Osteoblast (primary cell): ENCODE measurements around the gene AKR1C2. TPM values are rescaled to one million over a fixed set of nuclear protein-coding genes. Genes with fewer than 3 reads are reported as not detected.
A peak's percentile ranks its signal among the peaks of the same experiment; 100 is the strongest.

Source experiments
- DNase-seq: peaks from one replicate; pipeline ENCODE4 v3.0.0; 2011; ENCODE audit warnings: low spot score, mixed read lengths; ENCODE audit not compliant: insufficient read length; ENCODE audit errors: missing footprints
- H2AFZ ChIP-seq: 2 replicates; pipeline ENCODE4 v1.6.0; 2011; ENCODE audit warnings: mild to moderate bottlenecking, low read length
- H3K27ac ChIP-seq: 2 replicates; pipeline ENCODE4 v1.5.1; 2011; ENCODE audit warnings: mild to moderate bottlenecking, low read depth, low read length, moderate library complexity
- H3K27me3 ChIP-seq: 2 replicates; pipeline ENCODE4 v1.6.0; 2012; ENCODE audit warnings: mild to moderate bottlenecking, control low read depth, inconsistent platforms, low read length, moderate library complexity; ENCODE audit not compliant: insufficient read depth
- H3K36me3 ChIP-seq: 2 replicates; pipeline ENCODE4 v1.5.1; 2011; ENCODE audit warnings: mild to moderate bottlenecking, low read length, control low read depth, moderate library complexity; ENCODE audit not compliant: insufficient read depth
- H3K4me1 ChIP-seq: 2 replicates; pipeline ENCODE4 v1.5.1; 2011; ENCODE audit warnings: mild to moderate bottlenecking, low read length, control low read depth, moderate library complexity; ENCODE audit not compliant: insufficient read depth
- H3K4me2 ChIP-seq: 2 replicates; pipeline ENCODE4 v1.6.0; 2011; ENCODE audit warnings: mild to moderate bottlenecking, low read length; ENCODE audit not compliant: insufficient read depth
- H3K4me3 ChIP-seq: fragments of 200-600 bp; sonication (generic); 3 replicates; pipeline ENCODE4 v1.5.1; 2012; ENCODE audit warnings: mild to moderate bottlenecking, low read length, inconsistent platforms; ENCODE audit not compliant: insufficient read depth
- H3K79me2 ChIP-seq: 2 replicates; pipeline ENCODE4 v1.6.0; 2012; ENCODE audit warnings: mild to moderate bottlenecking, low read length, control low read depth, inconsistent platforms; ENCODE audit not compliant: insufficient read depth
- H3K9me3 ChIP-seq: 2 replicates; pipeline ENCODE4 v1.5.1; 2011; ENCODE audit warnings: low read depth, low read length, control low read depth
- H4K20me1 ChIP-seq: 2 replicates; pipeline ENCODE4 v1.6.0; 2012; ENCODE audit warnings: mild to moderate bottlenecking, low read length, control low read depth; ENCODE audit not compliant: insufficient read depth
- total RNA-seq: library from RNA; depleted of rRNA; stranded (reverse); fragments of >200 nt; gene quantifications from 2 replicates; pipeline ENCODE4 v1.2.3, GENCODE V29; 2012
- TF ChIP-seq, protein P1 (sequence below): IDR thresholded peaks from 2 replicates; pipeline ENCODE4 v1.5.1; 2011; ENCODE audit warnings: mild to moderate bottlenecking, low read depth, low read length, moderate library complexity; ENCODE audit errors: extremely low read depth

AKR1C2 gene
- total RNA-seq, 1 donor: 46.0 TPM

DNA sequence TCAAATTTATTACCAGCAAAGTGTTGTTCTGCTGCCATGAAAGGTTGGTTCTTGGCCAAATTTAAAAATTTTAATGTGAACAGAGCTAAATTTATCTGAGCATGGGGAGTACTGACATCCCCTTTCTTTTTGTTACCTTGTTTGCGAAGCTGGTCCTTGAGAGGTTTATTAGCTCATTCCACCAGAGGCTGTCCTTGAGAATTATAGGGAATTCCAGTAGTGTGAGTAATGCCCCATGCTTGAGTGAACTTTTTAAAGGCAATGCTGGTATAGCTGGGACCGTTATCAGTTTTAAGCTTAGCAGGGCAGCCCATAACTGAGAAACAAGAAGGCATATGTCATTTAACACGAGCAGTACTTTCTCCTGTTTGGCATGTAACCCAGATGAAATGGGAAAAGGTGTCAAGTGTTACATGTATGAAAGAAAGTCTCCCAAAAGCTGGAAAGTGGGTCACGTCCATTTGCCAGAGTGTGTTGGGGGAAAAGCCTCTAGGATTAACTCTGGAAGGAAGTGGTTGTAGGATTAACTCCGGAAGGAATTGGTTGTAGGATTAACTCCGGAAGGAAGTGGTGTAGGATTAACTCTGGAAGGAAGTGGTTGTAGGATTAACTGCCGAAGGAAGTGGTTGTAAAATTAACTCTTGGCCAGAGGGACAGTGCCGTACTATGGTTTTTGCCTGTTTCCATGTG, 37.3 kb upstream of the AKR1C2 start:
- Histone ChIP-seq H3K79me2 (no peaks in the 10 kb centered on the region), H2AFZ (peak overlapping the region; percentile 89), H3K27me3 (no peaks in the 10 kb centered on the region), H3K4me1 (peaks cover 12% of the 10 kb centered on the region), H4K20me1 (no peaks in the 10 kb centered on the region), H3K4me2 (peak overlapping the region; percentile 81), H3K36me3 (no peaks in the 10 kb centered on the region), H3K9me3 (no peaks in the 10 kb centered on the region), H3K27ac (no peak overlapping the region), H3K4me3 (peak overlapping the region; percentile 63)
- TF ChIP-seq, protein P1, sequence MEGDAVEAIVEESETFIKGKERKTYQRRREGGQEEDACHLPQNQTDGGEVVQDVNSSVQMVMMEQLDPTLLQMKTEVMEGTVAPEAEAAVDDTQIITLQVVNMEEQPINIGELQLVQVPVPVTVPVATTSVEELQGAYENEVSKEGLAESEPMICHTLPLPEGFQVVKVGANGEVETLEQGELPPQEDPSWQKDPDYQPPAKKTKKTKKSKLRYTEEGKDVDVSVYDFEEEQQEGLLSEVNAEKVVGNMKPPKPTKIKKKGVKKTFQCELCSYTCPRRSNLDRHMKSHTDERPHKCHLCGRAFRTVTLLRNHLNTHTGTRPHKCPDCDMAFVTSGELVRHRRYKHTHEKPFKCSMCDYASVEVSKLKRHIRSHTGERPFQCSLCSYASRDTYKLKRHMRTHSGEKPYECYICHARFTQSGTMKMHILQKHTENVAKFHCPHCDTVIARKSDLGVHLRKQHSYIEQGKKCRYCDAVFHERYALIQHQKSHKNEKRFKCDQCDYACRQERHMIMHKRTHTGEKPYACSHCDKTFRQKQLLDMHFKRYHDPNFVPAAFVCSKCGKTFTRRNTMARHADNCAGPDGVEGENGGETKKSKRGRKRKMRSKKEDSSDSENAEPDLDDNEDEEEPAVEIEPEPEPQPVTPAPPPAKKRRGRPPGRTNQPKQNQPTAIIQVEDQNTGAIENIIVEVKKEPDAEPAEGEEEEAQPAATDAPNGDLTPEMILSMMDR: no peak
- peak; percentile 18 for DNase-seq

DNA sequence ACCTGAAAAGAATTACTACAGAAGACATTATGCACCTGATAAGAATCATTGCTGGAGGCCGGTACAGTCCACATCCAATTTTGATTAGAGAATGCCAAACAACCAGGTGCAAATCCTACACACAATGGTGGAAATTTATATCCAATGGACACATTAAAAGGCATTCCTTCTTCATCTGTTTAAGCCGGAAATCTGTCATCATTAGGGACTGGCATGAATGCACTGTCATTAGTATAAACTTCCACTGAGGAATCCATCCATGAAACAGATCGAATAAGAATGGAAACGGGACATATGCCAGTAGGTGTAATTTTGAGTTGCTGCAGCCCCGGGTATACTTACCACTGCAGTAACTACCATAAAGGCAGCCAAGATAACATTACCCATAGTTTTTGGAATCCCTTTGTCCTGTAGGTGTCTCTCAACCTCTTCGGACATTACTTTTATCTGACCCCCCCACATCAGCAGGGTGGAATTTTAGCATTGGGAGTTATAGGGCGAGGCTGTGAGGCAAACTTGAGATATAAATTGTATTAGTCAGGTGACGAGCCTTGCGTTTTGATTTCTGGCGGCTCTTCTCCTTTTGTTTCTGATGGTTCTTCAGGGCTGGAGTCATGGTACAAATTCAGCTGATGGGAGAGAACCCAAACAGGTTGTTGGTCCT, 36.5 kb upstream of the AKR1C2 start:
- Histone ChIP-seq H4K20me1 (no peaks in the 10 kb centered on the region), H3K9me3 (peaks cover 2% of the 10 kb centered on the region), H3K27me3 (no peaks in the 10 kb centered on the region), H2AFZ (no peak overlapping the region), H3K79me2 (no peaks in the 10 kb centered on the region), H3K4me2 (no peak overlapping the region), H3K4me3 (no peak overlapping the region), H3K4me1 (peaks cover 12% of the 10 kb centered on the region), H3K27ac (no peak overlapping the region), H3K36me3 (no peaks in the 10 kb centered on the region)
- DNase-seq: no peak
- TF ChIP-seq, protein P1: no peak

DNA sequence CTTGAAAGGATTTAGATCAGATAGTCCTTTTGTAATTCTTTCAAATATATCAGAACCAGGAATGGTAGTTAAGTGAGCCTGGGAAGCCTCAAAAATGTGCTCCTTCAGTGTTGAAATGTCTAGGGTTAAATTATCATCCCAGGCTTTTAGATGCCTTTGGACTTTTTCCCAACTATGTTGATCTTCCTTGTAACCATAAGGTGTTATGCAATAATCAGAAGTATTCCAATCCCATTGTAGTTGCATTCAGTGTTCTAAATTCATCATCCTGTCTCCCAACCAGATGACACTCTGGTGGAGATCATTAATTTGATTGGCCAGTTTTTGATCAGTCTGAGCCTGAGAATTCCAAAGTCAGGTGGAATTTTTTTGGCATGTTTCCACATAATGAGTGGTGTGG, 35.1 kb upstream of the AKR1C2 start:
- no peaks in the 10 kb centered on the region for H3K79me2 ChIP-seq
- H3K4me2 ChIP-seq: no peak overlapping the region
- H3K4me1 ChIP-seq: peaks cover 12% of the 10 kb centered on the region
- no peaks in the 10 kb centered on the region for H4K20me1 ChIP-seq
- no peaks in the 10 kb centered on the region for H3K36me3 ChIP-seq
- no peak for DNase-seq
- H3K27ac ChIP-seq: no peak overlapping the region
- no peak overlapping the region for H3K4me3 ChIP-seq
- H3K9me3 ChIP-seq: peaks cover 2% of the 10 kb centered on the region
- H3K27me3 ChIP-seq: no peaks in the 10 kb centered on the region
- TF ChIP-seq, protein P1: no peak
- H2AFZ ChIP-seq: no peak overlapping the region

DNA sequence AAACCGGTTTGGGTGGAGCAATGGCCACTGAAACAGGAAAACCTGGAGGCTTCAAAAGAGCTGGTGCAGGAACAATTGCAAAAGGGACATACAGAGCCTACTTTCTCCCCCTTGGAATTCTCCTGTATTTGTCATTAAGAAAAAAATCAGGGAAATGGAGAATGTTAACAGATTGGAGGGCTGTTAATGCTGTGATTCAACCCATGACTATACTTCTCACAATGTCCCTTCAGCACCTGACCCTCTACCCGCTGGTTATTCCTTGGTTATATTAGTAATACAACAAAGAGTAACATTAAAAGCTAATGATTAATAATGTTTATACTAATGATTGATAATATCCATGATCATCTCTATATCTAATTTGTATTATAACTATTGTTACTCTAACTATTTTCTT, 34.4 kb upstream of the AKR1C2 start:
- Histone ChIP-seq H3K4me1 (peaks cover 14% of the 10 kb centered on the region), H3K4me3 (no peak overlapping the region), H3K27me3 (no peaks in the 10 kb centered on the region), H3K79me2 (no peaks in the 10 kb centered on the region), H3K27ac (no peak overlapping the region), H3K9me3 (peaks cover 2% of the 10 kb centered on the region), H2AFZ (no peak overlapping the region), H3K4me2 (no peak overlapping the region), H3K36me3 (no peaks in the 10 kb centered on the region), H4K20me1 (no peaks in the 10 kb centered on the region)
- TF ChIP-seq, protein P1: no peak
- no peak for DNase-seq
